ENCODE results near the gene SAMD4B. TPM values are rescaled to one million over a fixed set of nuclear protein-coding genes. Genes with fewer than 3 reads are reported as not detected.
A peak's percentile ranks its signal among the peaks of the same experiment; 100 is the strongest.

The SAMD4B gene
- total RNA-seq, 6 experiments from 2014 or later, result 107 to 133 (median 124) TPM

DNA sequence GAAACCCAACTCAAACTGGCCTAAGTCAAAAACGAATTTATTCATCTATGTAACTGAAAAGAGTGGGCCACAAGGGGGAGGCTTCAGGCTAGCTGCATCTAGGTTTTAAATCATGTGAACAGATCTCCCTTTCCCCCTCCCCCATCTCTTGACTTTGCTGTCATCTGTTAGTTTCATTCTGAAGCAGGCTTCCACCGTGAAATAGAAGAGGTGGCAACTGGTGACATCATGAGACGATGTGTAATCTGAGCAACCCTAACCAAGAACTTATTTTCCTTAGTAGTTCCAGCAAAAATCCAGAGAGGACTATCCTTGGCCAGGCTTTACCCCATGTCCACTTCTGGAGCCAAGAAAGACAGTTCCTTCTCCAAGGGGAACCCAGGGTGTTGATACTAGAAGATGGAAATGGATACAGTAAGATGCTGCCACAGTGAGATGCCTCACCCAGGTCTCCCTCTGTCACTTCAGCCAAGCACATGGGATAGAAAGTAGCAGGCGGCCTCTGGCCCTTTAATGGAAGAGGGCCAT is 9.4 kb downstream of the SAMD4B start:
- H3K36me3 Mint-ChIP-seq (ENCODE audit: low read depth), result peaks cover 38% of the 10 kb centered on the region

DNA sequence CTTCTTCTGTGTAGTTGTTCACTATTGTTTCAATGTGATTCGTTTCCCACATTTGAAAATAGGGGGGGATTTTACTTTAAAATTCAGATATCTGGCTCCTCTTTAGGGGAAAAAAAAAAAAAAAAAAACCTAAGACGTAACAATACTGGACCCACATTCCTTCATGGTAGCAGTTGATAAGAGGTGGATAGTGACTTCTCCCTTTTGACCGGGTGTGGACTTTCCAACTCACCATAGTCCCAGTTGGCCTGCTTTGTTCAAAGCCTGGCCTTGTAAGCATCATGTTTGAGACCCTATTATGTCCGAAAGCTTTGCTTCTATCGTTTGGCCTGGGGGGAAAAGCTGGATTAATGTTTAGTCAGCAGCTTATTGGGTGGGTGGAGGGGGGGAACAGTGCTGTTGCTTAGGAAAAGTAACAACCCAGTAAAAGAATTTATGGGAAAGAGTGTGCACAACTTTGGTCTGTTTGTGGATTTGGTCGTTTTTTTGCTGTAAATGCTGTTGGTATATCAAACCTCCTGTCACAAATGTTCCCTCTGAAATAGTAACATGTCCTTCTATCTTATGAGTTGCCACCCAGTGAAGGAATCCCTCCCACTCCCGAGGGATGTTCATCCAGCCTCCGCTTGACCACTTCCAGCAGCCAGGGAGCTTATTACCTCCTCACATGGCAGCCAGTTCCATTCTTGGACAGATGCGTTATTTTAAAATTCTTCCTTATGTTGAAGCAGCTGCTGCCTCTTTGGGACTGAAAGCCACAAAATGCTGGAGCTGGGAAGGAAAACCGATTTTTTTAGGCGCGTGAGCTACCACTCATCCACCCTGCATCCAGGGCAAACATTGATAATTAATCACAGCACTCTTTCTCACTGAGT is 10.4 kb downstream of the SAMD4B start:
- Mint-ChIP-seq H3K27me3 (ENCODE audit: insufficient read depth) (no peaks in the 10 kb centered on the region), H3K4me3 (no peak overlapping the region), H3K36me3 (ENCODE audit: low read depth) (peaks cover 39% of the 10 kb centered on the region), H3K4me1 (ENCODE audit: low read depth) (peaks cover 31% of the 10 kb centered on the region), H3K9me3 (no peaks in the 10 kb centered on the region), H3K27ac (peak overlapping the region; percentile 52)
- DNase-seq, result no peak
- no peak for TF ChIP-seq CTCF (IDR thresholded peaks at IDR 0.05)

More for the DNA sequence above, 9.4 kb downstream of the SAMD4B start:
- H3K4me3 Mint-ChIP-seq, result no peak overlapping the region
- peak overlapping the region; percentile 52 for H3K27ac Mint-ChIP-seq
- peaks cover 41% of the 10 kb centered on the region for H3K4me1 Mint-ChIP-seq (ENCODE audit: low read depth)
- H3K27me3 Mint-ChIP-seq (ENCODE audit: insufficient read depth), result no peaks in the 10 kb centered on the region
- H3K9me3 Mint-ChIP-seq, result no peaks in the 10 kb centered on the region
- peak; percentile 21 for DNase-seq
- peak; percentile 37 for TF ChIP-seq CTCF (IDR thresholded peaks at IDR 0.05)

GRCh38 chr19:39355253-39355652 is 13.0 kb downstream of the SAMD4B start:
- Mint-ChIP-seq H3K4me1 (ENCODE audit: low read depth) (peaks cover 20% of the 10 kb centered on the region), H3K36me3 (ENCODE audit: low read depth) (peaks cover 44% of the 10 kb centered on the region), H3K4me3 (no peak overlapping the region), H3K27me3 (ENCODE audit: insufficient read depth) (no peaks in the 10 kb centered on the region), H3K9me3 (no peaks in the 10 kb centered on the region), H3K27ac (no peak overlapping the region)
- TF ChIP-seq CTCF (IDR thresholded peaks at IDR 0.05), result no peak
- DNase-seq, result no peak

GRCh38 chr19:39356073-39356472 is 13.9 kb downstream of the SAMD4B start:
- H3K9me3 Mint-ChIP-seq, result no peaks in the 10 kb centered on the region
- no peak overlapping the region for H3K27ac Mint-ChIP-seq
- no peak for TF ChIP-seq CTCF (IDR thresholded peaks at IDR 0.05)
- peaks cover 51% of the 10 kb centered on the region for H3K36me3 Mint-ChIP-seq (ENCODE audit: low read depth)
- H3K4me1 Mint-ChIP-seq (ENCODE audit: low read depth), result peaks cover 20% of the 10 kb centered on the region
- H3K4me3 Mint-ChIP-seq, result no peak overlapping the region
- no peak for DNase-seq
- H3K27me3 Mint-ChIP-seq (ENCODE audit: insufficient read depth), result no peaks in the 10 kb centered on the region

DNA sequence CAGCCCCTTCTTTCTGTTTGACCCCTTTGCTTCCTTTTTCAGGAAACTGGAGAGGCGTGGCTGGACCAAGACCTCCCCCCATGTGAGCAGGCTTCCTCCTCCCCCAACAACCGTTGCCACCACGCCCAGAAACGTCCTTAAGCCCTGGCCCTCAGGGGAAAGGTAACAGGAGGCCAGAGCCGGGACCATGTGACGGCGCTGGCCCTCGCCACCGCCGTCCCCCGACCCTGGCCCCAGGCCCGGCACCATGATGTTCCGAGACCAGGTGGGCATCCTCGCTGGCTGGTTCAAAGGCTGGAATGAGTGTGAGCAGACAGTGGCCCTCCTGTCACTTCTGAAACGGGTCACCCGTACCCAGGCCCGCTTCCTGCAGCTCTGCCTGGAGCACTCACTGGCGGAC is 14.4 kb downstream of the SAMD4B start:
- H3K4me3 Mint-ChIP-seq, result no peak overlapping the region
- no peak for DNase-seq
- H3K27me3 Mint-ChIP-seq (ENCODE audit: insufficient read depth), result no peaks in the 10 kb centered on the region
- H3K36me3 Mint-ChIP-seq (ENCODE audit: low read depth), result peaks cover 47% of the 10 kb centered on the region
- H3K4me1 Mint-ChIP-seq (ENCODE audit: low read depth), result peaks cover 14% of the 10 kb centered on the region
- no peak for TF ChIP-seq CTCF (IDR thresholded peaks at IDR 0.05)
- no peak overlapping the region for H3K27ac Mint-ChIP-seq
- H3K9me3 Mint-ChIP-seq, result no peaks in the 10 kb centered on the region

Data from HFFc6 (cell line).